Measurements from ENCODE around the gene DGLUCY.
"Not testable (repeated sequence)": the region's sequence is repeated elsewhere in the genome, so short reads cannot be mapped to it uniquely, and the experiment has no call there.

Gene DGLUCY

DNA sequence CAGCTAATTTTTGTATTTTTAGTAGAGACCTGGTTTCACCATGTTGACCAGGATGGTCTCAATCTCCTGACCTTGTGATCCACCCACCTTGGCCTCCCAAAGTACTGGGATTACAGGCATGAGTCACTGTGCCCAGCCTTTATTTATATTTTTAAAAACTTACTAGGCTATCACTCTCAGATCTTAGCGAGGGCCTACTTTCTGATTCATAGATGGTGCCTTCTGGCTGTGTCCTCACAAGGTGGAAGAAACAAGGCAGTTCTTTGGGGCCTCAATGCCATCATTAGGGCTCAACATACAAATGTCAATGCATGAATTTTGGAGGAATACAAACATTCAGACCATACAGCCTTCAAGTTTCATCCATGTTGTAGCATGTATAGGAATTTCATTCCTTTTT is 2.4 kb upstream of the DGLUCY start:
- no peak for DNase-seq

DNA sequence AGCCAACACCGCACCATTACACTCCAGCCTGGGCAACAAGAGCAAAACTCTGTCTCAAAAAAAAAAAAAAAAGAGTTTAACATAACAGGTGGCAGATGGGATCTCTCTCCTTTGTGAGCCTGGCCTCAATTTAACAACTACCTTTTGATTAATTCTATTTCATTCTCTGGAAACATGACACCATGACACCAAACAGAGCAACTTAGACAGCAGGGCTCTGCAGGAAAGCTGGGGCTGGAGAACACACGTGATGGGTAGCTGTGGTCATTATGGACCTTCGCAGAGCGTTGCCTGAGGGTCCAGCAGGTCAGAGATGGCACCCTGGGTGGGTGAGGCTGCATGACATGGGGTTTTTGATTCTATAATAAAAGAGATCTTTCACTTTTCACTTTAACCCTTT is 1.7 kb upstream of the DGLUCY start:
- no peak for DNase-seq

DNA sequence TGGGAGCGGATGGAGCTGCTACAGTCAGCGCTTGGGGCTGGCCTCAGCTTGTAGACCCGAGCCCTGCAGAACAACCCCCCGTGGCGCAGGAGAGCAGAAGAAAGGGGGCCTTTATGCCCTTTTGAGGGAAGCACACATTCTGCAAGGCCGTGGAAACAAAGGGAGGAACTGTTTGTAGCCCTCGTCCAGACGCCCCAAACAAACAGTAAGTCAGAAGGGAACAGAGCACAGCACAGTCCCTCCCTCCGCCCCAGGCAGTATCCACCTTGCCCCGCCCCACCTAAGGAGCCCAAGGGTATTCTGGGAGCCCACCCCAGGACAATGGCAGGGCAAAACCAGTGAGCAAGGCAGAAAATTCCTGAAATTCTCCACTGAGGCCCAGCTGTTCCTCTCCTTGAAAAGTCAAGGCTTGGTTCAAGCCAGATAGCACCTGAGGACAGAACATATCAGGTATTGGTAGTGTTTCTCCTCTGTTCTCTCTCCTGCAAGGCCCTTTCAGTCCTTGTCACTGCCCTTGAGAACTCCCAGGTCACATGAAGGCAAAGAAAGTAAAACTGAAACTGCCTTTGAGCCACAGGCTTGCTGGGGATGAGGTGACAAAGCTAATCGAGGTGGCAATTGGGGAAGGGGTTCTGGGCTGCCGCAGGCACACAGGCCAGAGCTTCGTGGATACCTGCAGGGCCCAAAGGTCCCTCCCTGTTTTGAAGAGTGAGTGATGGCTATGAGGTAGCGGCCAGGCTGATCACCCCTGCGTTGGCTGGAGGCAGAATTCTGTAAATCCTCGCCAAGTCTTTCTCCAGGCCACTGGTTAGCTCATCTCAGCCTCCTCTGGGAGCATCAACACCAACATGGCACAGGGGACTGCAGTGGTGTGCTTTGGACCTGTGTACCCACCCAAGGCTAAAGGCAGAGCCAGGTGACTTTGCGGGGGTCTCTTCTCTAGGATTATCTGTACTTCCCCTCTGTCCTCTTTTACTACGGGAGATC is 499 bp downstream of the DGLUCY start:
- peak; percentile 63 for DNase-seq

DNA sequence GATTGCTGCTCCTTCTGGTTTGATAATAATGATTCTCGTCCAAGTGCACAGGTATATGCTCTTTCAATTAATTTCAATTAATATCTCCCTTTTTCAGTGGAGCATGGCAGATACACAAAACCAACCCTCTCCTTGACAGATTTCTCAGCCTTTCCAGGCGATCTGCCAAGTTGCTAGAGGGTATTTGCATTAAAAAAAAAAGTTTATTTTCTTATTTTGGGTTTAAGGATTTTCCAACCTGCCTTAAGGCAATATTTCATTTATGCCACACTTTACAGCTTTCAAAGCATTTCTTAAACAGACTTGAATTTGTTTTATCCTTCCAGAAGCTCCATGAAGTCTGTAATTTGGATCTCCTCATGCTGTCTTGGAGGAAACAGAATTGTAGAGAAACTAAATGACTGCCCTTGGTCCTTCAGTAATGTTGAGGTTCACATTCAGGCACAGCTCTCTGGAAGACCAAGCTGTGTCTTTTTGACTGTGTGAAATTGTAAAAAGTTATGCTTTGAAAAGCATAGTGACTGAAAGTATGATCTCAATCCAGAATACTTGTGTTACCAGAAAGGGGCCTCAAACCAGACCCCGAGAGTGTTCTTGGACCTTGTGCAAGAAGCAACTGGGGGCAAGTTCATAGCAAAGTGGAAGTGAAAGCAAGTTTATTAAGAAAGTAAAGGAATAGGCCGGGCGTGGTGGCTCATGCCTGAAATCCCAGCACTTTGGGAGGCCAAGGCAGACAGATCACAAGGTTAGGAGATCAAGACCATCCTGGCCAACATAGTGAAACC is 2.3 kb downstream of the DGLUCY start:
- DNase-seq: no peak

DNA sequence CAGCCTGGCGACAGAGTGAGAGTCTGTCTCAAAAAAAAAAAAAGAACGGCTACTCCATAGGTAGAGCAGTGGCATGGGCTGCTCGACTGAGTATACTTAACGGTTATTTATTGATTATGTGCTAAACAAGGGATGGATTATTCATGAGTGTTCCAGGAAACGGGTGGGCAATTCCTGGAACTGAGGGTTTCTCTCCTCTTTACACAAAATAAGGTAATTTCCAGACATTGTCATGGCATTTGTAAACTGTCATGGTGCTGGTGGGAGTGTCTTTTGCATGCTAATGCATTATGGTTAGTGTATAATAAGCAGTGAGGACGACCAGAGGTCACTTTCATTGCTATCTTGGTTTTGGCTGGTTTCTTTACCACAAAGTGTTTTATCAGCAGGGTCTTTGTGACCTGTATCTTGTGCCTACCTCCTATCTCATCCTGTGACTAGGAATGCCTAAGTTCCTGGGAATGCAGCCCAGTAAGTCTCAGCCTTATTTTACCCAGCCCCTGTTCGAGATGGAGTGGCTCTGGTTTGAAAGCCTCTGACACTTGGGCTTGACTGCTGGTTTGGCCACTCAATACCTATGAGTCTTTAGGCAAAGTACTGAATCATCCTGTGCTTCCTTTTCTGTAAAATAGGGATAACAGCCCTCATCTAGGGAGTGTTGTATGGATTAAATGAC is 3.2 kb downstream of the DGLUCY start:
- no peak for DNase-seq

DNA sequence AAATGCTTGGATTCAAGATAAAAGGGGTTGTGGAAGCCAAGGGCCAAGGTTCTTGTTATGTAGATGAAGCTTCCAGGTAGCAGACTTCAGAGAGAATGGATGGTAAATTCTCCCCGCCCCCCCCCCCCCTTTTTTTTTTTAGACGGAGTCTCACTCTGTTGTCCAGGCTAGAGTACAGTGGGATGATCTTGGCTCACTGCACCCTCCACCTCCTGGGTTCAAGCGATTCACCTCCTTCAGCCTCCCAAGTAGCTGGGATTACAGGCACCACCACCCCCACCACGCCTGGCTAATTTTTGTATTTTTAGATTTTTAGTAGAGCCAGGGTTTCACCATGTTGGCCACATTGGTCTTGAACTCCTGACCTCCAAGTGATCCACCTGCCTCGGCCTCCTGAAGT is 4.1 kb downstream of the DGLUCY start:
- no peak for DNase-seq

DNA sequence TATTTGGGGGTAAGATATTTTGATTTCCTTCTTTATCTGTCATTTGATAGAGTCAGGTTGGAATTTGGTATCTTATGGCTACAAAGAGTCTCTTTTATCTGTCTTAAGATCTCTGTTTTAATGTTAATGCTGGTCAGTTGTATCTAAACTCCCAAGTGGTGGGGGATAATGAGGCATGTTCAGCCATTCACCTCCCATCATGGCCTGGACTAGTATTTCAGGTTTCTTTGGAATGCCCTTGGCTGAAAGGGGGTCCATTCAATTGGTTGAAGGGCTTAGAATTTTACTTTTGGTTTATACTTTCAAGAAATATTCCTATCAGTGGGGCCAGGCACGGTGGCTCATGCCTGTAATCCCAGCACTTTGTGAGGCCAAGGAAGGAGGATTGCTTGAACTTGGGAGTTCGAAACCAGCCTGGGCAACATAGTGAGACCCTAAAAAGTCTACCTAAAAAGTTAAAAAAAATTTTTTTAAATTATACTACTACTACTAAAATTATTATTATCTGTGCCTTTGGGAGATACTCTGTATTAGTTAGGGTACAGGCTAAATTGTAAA is 4.7 kb downstream of the DGLUCY start:
- DNase-seq: no peak

DNA sequence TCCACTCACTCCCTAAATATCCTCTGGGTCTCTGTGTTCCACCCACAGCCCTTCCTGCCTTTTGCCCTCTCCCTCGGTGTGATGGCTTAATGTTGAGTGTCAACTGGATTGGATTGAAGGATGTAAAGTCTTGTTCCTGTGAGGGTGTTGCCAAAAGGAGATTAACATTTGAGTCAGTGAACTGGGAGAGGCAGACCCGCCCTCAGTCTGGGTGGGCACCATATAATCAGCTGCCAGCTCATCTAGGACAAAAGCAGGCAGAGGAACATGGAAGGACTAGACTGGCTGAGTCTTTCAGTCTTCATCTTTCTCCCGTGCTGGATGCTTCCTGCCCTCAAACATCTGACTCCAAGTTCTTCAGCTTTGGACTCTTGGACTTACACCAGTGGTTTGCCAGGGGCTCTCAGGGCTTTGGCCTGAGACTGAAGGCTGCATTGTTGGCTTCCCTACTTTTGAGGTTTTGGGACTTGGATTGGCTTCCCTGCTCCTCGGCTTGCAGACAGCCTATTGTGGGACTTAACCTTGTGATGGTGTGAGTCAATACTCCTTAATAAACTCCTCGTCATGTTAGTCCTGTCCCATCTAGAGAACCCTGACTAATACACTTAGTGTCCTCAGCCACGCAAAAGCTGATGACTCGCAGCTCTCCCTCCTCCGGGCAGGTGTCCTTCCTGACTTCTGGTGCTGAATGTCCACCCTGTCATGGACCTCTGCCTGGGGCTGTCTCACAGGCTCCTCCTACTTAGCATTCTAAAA is 5.9 kb downstream of the DGLUCY start:
- no peak for DNase-seq

DNA sequence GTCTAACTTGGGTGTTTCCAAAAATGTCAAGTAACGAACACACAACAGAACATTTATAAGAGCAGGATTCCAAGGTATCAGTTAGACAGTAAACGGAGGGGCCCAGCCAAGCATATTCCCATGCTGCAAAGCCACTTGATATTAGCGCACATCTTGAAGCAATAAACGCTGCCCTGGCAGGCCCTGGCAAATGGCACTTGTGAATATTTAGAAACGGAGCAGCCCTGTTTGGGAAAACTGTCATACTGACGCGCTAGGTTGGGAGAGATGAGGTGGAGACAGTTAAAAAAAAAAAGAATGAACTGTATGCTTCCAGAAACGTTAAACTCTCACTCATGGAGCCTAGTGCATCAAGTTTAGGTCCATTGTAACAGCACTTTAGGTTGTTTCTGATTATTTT is 9.3 kb downstream of the DGLUCY start:
- no peak for DNase-seq

DNA sequence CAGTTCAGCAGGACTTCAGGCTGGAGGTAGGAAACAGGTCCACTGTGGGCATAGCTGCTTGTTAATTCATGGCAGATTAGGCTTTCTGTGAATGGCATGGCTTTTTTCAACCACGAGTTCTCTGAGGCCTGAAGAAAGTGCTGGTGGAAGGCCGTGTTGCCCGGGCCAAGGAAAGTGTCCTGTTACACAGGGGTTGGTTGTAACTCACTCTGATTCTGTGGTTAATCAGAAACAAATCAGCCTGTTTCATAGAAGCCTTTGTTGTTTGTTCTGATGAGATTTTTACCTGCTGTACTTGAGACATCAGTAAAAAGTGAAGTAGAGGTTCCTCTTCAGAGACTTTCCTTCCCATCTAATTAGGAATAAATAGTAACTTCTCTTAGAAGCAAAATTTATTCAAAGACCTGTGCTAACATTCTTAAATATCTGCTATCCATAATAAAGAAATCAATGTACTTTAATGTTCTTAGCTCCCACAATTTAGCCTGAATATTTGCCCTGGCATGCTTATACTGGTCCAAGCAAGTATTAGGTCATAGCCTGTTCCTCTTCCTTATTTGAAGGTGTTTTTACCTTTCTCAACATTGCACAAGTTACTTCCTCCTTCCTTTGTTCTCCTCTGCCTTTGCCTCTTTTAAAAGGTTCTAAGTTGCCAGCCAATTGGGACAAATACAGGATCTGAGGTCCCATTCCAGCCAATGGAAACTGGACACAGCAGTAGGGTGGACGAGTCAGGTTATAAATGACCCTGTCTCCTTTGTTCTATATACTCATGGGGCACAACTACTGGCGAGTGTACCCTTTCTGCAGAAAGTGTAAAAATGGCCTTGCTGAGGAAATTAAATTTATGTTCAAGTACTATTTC is 10.8 kb downstream of the DGLUCY start:
- DNase-seq: not testable (repeated sequence)

DNA sequence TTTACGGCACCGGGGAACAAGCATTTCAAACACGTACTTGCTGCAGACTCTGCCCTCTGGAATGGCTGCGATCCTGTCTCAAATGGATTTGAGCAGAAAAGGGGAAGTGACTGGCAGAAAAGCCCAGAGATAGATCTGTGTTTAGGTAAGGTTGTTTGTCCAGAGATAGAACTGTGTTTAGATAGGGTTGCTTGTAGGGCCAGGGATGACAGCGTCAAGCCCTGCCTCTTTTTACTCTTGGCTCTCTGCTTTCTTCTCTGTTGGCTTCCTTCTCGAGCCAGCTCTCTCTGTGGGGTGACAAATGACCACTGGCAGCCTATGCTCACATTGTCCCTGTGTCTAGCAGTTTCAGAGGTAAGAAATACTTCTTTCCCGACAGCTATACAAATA is 11.4 kb downstream of the DGLUCY start:
- no peak for DNase-seq

DNA sequence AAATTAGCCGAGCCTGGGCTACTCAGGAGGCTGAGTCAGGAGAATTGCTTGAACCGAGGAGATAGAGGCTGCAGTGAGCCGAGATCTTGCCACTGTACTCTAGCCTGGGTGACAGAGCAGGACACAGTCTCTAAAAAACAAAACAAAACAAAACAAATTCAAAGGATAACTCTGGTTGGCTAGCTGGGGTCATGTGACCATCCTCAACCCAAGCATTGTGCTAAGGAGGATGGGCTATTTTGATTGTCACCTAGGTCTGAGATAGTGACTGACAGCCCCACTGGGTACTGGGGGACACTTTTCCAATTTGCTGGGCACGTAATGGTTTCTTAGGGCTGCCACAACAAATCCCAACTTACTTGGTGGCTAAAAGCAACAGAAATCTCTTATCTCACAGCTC is 11.9 kb downstream of the DGLUCY start:
- no peak for DNase-seq

DNA sequence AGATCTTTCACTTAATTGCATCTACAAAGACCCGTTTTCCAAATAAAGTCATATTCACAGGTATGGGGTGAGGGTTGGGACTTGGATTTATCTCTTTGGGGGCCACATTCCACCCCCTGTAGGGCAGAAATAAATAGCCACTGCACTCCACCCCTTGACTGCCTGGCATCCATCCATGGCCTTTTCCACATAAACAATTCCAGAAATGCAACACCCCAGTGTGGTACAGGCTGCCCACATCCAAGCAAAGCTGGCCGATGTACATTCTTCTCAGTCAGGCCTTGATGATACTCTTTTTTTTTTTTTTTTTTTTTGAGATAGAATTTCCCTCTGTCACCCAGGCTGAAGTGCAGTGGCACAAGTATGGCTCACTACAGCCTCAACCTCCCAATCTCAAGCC is 12.9 kb downstream of the DGLUCY start:
- DNase-seq: no peak

DNA sequence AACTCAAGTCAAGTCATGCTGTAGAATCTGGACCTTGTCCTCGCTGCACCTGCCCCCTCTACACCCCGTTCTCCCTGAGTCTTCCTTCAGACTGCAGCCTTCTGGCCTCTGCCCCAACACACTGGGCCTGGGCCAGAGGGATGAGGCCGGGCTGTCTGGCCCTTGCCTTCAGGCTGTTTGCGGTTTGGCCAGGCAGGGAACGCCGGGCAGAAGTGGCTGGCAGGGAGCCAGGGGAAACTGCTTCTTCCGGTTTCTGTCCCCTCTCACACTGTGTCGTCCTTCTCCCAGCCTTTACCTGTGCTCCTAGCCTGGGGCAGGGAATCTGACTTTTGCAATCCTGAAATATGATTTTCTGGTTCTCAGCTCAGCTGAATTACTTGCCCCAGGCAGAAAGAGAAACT is 13.5 kb downstream of the DGLUCY start:
- DNase-seq: no peak

DNA sequence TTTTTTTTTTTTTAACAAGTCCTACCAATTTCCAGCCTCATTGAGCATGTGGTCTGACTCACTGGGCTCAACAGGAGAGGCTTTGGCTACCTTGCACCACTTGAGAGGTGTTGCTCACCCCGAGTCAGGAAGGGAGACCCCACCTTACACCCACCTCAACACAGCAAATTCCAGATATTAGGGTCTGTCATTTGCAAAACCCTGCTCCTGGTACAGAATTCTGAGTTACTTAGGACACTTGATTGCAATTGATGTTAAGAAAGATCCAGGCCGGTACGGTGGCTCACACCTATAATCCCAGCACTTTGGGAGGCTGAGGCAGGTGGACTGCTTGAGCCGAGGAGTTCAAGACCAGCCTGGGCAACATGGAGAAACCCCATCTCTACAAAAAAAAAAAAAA is 14.1 kb downstream of the DGLUCY start:
- DNase-seq: no peak

DNA sequence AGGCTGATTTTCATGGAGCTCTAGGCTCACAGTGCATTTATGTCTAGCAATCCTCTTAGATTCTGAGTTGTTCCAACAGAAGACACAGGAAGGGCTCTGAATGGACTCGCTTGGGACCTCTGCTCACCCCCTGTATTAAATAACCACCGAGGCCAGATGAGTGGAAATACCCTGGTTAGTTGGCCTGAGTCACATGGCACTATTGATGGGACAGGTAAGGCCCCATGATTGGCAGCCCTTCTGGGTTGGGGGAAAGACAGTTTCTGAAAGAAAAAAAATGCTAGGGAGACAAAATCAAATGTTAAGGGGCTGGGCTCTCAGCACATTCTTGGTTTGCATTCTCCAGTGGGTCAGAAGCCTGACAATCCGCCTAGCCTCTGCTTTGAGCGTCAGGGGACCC is 14.8 kb downstream of the DGLUCY start:
- no peak for DNase-seq

DNA sequence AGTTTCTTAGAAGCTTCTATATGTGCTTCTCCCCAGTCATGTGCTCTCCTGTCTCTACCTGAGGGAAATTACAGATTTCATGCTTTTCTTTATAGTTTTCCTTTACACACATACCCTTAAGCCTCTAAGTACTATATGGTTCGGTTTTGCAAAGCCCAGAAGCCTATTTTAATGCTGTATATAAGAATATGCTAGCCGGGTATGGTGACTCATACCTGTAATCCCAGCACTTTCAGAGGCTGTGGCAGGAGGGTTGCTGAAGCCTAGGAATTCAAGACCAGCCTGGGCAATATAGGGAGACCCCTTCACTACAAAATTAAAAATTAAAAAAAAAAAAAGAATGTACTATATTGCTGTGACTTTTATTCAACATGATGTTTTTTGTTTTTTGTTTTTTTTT is 15.4 kb downstream of the DGLUCY start:
- DNase-seq: no peak

DNA sequence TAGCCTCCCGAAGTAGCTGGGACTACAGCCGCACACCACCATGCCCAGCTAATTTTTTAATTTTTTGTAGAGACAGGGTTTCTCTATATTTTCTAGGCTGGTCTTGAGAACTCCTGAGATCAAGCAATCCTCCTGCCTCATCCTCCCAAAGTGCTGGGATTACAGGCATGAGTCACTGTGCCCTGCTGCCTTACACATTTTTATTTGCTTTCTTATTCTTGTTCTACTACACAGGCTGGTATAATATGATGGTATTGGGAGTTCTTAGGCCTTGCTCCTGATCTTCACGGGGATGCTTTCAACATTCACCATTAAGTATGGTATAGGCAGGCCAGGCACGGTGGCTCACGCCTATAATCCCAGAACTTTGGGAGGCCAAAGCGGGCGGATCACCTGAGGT is 21.2 kb downstream of the DGLUCY start:
- no peak for DNase-seq

DNA sequence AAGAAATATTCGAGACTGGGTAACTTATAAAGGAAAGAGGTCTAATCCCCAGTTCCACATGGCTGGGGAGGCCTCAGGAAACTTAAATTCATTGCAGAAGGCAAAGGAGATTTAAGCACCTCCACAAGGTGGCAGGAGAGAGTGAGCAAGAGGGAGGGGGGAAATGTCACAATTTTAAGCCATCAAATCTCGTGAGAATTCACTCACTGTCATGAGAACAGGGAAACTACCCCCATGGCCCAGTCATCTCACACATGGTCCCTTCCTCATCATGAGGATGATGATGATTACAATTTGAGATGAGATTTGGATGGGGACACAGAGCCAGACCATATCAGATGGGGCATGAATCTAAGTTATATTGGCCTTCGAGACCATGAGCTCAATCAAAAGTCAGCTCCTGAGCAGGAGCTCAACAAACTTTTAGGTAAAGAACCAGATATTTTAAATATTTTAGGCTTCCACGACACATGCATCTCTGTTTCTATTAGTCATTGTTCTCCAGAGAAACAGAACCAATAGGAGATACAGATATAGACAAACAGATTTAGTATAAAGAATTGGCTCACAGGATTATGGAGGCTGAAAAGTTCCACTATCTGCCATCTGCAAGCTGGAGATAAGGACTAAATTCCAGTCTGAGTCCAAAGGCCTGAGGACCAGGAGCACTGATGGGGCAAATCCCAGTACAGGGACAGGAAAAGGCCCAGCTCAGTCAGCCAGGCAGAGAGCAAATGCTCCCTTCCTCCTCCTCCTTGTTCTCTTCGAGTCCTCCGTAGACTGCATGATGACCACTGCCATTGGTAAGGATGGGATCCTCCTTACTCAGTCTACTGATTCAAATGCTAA is 24.9 kb downstream of the DGLUCY start:
- peak; percentile 30 for DNase-seq

DNA sequence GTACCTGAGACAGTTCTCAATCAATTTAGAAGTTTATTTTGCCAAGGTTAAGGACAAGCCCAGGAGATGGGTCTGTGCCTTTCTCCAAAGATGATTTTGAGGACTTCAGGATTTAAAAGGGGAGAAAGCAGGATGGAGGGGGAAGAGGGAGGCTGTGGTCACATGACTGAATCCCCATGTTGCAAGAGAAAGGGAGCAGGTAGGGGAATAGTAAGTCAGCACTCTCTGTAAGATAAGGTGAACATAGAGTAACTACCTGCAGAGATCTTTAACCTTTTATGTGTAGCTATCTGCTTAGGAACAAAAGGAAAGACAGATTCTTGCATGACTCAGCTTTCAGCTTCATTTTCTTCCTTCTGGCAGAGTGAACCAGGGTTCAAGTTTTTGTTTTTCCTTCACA is 25.9 kb downstream of the DGLUCY start:
- no peak for DNase-seq
